NCI-H524 treated with DMSO at 0.1 percent for 48 hours (cell line): ENCODE data around the gene CHEK1.
A peak's percentile ranks its signal among the peaks of the same experiment; 100 is the strongest.
"Not testable (repeated sequence)": the region's sequence is repeated elsewhere in the genome, so short reads cannot be mapped to it uniquely, and the experiment has no call there.

ENCODE experiments used
- DNase-seq: peaks from one replicate; lab custom pipeline; 2025; lab: John Stamatoyannopoulos, UW

The CHEK1 gene

GRCh38 chr11:125701018-125701610 is 76.2 kb downstream of the CHEK1 start:
- DNase-seq, result no peak

- no peak for DNase-seq
These were observed 77.1 kb downstream of the CHEK1 start for GRCh38 chr11:125701858-125702621.

- DNase-seq, result not testable (repeated sequence)
These were observed 79.7 kb downstream of the CHEK1 start for GRCh38 chr11:125704686-125705085.

- no peak for DNase-seq
These were observed 95.8 kb downstream of the CHEK1 start for GRCh38 chr11:125720781-125721180.

GRCh38 chr11:125724125-125724524 is 99.2 kb downstream of the CHEK1 start:
- DNase-seq, result peak; percentile 0
